HG02870 (cell line): ENCODE measurements around the gene TOLLIP.

Experiments
- ATAC-seq: cut with Tn5 transposase; IDR thresholded peaks from one replicate; pipeline ENCODE4 v1.9.1; 2021; ENCODE audit warnings: mild to moderate bottlenecking, moderate library complexity; ENCODE audit not compliant: unreplicated experiment

TOLLIP gene

DNA sequence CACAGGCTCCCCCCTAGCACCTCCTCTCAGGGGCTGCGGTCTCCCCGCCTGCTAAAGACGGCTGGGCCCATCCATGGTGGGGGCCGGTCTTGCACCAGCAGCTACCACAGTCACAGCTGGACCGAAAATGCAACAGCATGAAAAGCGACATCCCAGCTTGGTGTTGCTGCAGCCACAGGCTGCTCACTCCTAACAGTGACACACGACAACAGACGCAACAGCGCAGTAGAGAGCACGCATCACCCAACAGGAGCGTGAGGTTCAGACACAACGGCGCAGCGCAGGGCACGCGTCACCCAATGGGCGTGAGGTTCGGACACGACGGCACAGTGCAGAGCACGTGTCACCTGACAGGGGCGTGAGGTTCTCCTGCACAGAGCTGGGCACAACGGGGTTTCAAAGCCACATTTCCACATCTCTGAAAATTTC lies 24.1 kb downstream of the TOLLIP start:
- no peak for ATAC-seq

- ATAC-seq, result no peak
Observed at GRCh38 chr11:1283906-1284305, 25.5 kb downstream of the TOLLIP start.

DNA sequence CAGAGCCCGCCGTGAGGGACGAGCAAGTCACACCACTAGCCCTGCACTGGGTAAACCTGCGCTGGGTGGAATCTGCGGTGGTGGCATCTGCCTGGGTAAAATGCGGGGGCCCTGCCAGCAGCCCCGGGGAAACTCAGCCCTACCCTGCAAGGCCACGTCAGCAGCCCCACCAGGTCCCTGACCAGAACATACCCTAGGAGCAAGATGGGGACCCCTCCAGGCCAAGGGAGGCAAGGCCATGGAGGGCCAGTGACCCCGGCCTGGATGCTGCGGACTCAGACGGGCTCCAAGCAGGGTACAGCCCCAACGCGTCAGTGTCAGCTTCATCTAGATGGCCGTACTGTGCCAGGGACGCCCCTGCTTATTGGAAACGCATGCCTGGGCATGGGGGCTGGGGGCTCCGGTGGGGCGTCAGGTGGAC lies 26.3 kb downstream of the TOLLIP start:
- no peak for ATAC-seq

GRCh38 chr11:1281974-1282365 lies 27.5 kb downstream of the TOLLIP start:
- no peak for ATAC-seq

- no peak for ATAC-seq
Observed at GRCh38 chr11:1281326-1281973, 28.0 kb downstream of the TOLLIP start.

DNA sequence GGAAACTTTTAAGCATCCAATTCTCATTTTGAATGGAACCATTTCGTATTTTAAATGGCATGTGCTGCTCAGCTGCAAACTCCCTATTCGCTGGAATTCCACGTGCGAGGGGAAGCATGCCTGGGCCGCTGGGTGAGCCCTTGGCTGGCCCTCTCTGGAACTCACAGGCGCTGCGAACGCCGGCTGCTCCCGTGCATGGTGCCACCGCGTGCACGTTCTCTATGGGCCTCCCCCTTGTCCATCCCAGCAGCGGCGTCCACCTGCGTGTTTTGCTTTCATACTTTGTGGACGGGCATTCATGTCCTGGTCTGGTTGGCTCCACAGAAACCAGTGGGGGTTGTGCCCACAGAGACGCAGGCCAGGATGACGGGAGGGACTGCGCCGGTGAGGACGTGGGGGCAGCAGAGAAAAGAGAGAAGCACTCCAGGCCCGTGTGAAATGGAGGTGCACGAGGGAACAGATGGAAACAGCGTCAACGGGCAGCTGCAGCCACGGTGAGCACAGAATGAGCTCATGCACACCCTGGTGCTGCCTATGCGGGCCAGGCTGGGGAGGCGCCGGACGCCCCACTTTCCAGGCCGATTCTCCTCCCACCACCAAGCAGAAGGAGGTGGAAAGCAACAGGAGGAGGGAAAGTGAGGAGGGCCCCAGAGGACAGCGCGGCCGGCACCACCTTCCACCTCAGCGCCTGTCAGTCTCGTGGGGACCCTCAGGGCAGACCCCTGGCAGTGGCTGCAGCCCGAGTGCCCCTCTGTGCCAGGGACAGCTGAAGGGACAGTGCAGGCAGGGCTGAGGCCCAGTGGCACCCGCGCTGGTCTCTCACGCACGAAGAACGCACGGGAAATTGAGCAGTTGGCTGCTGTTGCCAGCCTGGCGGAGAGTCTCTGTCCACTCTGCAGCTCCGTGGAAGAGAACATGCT lies 29.1 kb downstream of the TOLLIP start:
- ATAC-seq, result no peak

DNA sequence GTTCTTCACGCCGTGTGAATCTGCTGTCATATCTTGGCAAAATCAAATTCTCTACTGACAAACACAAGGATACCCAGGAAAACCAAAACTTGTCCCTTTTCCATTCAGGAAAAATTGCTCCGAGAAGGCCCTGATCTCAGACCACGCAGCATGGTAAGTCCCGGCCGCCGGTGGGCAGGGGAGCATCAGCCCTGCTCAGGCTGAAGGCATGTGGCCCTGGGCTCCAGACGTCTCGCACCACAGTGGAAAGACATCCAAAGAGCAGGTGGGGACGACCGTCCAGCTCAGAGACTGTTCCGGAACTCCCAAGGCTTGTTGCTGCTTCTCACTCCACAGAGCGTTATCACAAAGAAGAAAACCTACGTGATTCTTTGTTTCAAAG lies 29.8 kb downstream of the TOLLIP start:
- ATAC-seq, result no peak

- no peak for ATAC-seq
Observed at GRCh38 chr11:1278766-1279673, 30.4 kb downstream of the TOLLIP start.

DNA sequence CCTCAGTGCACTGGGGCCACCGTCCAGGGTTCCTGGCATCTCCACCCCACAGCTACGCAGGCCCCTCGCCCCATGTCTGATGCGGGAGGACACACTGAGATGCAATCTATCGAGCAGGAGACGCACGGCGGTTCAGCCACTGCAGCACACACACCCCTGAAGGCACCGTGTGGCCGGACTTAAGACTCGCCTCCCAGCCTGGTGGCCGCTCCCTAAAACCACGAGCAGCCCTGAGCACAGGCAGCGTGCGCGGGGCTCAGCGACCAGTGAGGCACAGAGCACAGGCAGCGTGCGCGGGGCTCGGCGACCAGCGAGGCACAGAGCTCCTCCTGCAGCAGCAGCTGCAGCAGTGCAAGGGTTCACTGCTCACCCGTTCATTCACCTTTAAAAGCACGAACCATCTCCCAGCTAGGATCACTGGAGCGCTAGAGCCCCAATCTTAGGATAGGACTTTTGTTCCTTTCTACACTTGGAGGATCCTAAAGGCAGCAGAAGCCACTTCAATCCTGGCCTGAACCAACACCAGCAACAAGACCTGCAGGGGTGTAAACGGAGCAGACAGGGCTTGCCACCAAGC lies 31.4 kb downstream of the TOLLIP start:
- no peak for ATAC-seq

DNA sequence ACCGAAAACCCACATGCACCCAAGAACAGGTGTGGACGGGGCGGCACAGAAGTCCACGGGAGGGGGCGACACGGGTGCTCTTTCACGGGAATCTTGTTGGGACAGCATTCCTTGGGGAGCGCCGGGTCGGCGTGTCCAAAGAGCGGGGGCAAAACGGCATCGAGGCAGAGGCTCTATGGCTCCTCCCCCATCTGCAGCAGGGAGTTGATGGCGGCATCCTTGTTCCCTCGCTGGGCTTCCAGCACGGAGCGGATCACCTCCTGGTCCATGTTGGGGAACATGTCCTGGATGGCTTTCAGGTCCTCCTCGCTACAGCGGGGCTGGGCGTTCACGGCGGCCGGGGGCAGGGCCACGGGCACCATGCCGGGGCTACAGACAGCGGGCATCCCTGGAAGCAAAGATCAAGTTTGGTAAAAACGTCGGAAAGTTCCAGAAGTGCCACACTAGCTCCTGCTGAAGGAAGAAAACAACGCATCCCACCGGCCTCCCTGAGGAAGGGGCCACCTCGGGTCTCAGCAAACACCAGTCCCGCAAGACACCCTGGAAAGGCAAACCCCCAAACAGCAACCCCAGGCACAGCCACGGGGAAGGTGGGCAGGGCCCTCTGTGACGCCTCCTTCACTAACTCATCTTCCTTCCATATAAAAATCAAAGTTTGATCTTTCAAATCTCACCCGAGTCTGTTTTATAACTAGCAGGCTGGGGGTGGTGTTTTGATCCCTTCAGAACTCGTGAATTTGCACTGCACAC lies 32.4 kb downstream of the TOLLIP start:
- no peak for ATAC-seq

- no peak for ATAC-seq
Observed at GRCh38 chr11:1276041-1276790, 33.2 kb downstream of the TOLLIP start.

DNA sequence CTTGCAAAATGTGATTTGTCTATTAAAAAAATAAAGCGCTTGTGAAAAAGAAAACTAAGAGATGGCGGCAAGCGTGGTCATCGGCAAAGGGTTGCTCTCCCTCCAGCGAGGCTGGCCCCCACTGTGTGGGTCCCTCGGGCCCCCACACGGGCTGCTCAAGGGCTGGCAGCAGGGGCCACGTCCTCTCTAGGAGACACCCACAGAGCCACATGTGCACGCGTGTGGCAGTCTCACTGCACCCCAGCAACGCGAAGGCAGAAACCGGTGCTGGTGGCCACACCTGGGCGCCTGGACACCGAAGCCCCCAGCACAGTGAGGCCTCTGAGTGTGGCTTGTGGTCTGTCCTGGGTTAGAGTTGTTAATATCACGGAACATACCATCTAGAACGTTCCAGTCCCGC lies 34.4 kb downstream of the TOLLIP start:
- ATAC-seq, result no peak

DNA sequence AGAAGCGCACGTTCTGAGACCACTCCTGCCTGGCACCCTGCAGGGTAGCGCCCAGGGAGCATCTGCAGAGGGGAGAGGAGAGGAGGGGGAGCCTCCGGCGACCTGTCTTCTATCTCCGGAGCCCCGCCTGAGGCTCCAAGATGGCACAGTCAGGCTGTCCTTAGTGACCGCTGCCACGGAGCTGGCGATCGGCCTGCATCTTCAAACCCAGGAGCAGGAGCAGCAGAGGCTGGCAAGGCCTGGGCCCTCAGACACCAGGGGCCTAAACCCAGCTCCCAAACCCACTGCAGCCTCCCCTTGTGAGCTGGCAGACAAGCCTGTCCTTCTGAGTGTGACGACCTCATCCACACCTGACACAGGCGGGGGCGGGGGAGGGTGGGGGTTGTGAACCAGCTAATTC lies 34.9 kb downstream of the TOLLIP start:
- no peak for ATAC-seq

DNA sequence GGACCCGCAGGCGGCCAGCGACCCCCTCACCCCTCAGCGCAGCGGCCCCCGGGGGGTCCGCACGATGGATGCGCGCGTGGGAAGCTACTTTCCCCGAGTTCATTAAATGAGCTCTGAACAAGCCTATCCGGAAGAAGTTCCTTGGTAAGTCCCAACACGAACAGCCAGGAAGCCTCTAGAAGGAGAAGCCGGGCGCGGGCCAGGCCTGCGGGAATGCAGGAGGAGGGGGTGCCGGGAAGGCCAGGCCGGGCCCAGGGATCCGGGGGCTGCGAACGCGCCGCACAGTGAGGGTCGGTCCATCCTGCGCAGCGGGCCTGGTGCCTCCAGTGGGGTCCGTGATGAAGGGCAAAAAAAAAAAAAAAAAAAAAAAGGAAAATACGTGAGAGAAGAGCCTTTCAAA lies 36.9 kb downstream of the TOLLIP start:
- ATAC-seq, result no peak

DNA sequence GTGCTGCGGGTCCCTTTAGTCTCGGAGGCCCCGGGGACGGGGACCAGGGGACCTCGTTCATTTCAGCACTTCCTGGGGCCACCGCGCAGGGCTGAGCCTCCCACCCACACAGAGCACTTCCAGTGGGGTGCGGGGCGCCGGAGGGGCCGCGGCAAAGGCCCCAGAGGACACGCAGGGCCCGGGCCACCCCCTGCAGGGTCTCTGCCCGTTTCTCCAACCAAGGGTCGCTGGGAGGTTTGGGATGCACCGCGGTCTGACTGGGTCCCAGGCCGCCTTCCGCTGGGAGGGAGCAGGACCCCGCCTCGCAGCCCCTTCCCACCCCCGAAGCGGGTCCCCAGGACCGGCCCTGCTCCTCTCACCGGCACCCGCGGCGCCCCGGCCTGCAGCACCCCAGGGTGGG lies 37.5 kb downstream of the TOLLIP start:
- no peak for ATAC-seq

DNA sequence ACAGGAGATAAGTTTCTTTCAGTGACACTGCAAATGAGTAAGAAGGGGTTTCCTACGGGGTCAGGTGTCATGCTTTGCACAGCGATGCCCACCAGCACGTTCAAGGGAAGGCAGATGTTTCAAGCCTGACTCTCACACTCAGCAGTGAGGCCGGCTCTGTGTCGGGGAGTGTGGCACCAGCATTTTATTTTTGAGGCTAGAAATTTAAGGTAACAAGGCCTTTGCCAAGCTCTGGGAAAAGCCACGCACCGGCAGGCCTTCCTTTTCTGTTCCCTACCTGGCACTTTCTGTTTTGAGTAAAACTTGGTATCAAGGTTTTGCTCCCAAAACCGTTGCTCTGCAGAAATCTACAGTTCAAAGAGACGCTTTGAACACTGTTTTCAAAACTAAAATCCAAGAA lies 38.0 kb downstream of the TOLLIP start:
- ATAC-seq, result no peak

DNA sequence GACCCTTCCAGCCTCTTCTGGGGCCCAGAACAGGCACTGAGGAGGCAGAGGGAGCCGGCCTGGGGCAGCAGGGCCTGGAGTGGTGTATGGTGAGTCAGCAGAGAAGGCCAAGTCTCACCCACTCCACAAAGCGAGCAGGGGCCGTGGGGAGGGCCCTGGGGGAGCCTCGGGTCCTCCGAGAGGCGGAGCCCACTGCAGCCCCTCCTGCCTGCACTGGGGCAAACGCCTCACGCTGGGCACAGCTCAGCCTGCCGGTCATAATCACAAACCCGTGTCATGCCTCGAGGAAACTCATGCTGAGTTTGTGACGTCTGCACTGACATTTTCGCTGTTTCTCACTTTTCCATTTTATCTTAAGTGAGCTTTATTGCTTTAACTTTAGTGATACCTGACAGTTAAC lies 38.4 kb downstream of the TOLLIP start:
- ATAC-seq, result no peak

GRCh38 chr11:1270476-1270875 lies 39.0 kb downstream of the TOLLIP start:
- ATAC-seq, result no peak

- no peak for ATAC-seq
Observed at GRCh38 chr11:1269957-1270356, 39.5 kb downstream of the TOLLIP start.
